Skin epidermis (tissue), 12 donors: ENCODE measurements around the gene ZBTB45.

Experiments used
- H3K27ac ChIP-seq, 21 experiments: fragments of 200-600 bp; sonication (generic) in 11 of 21; one replicate each; pipeline ENCODE4 v1.5.0; 2020; ENCODE audit warnings: mild to moderate bottlenecking in 3 of 21, inconsistent platforms in 2 of 21, moderate library complexity in 2 of 21
- H3K4me3 ChIP-seq, 7 experiments: fragments of 200-600 bp; sonication (generic) in 2 of 7; one replicate each; pipeline ENCODE4 v1.5.0; 2020; ENCODE audit warnings: inconsistent platforms in 2 of 7, mild to moderate bottlenecking in 2 of 7, moderate library complexity in 1 of 7

ZBTB45 gene

GRCh38 chr19:58555920-58556621 lies 36.5 kb upstream of the ZBTB45 start:
- peak overlapping the region in 13 of 21 experiments; percentile 7 to 99 (median 95) for H3K27ac ChIP-seq
- H3K4me3 ChIP-seq, result no peak overlapping the region

- peak overlapping the region in 20 of 21 experiments; percentile 77 to 99 (median 93) for H3K27ac ChIP-seq
- H3K4me3 ChIP-seq, result peak overlapping the region; percentile 48 to 86 (median 66)
These were observed 35.8 kb upstream of the ZBTB45 start for GRCh38 chr19:58555369-58555885.

GRCh38 chr19:58554494-58555368 lies 35.1 kb upstream of the ZBTB45 start, which contains the start of gene CHMP2A:
Gene CHMP2A (minus strand): TSS chr19:58555105. CDS start chr19:58554212, 893 bp downstream.
- Histone ChIP-seq H3K27ac (peak within 1 kb of the TSS; percentile 6 to 99 (median 93)), H3K4me3 (peak within 1 kb of the TSS; percentile 48 to 86 (median 66))

GRCh38 chr19:58553799-58554493 lies 34.3 kb upstream of the ZBTB45 start:
- peak overlapping the region; percentile 48 to 86 (median 66) for H3K4me3 ChIP-seq
- peak overlapping the region; percentile 6 to 99 (median 93) for H3K27ac ChIP-seq

DNA sequence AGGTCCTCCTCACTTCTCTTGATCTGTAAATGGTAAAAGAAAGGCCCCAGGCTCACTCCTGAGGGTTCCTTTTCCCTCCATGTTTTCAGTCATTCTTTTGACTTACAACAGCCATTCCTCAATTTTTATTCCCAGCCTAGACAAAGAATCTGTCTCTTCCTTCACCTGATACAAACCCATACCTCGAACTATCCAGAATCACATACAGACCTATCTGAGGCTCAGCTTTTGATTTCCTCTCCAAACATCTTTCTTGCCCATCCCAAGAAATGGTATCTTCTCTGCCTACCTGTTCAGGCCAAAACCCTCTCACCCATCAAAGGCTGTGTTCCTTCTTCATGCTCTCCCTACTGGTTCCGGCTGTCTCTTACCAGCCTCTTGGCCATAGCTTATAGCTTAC lies 33.0 kb upstream of the ZBTB45 start:
- H3K27ac ChIP-seq, result no peak overlapping the region
- H3K4me3 ChIP-seq, result no peak overlapping the region

DNA sequence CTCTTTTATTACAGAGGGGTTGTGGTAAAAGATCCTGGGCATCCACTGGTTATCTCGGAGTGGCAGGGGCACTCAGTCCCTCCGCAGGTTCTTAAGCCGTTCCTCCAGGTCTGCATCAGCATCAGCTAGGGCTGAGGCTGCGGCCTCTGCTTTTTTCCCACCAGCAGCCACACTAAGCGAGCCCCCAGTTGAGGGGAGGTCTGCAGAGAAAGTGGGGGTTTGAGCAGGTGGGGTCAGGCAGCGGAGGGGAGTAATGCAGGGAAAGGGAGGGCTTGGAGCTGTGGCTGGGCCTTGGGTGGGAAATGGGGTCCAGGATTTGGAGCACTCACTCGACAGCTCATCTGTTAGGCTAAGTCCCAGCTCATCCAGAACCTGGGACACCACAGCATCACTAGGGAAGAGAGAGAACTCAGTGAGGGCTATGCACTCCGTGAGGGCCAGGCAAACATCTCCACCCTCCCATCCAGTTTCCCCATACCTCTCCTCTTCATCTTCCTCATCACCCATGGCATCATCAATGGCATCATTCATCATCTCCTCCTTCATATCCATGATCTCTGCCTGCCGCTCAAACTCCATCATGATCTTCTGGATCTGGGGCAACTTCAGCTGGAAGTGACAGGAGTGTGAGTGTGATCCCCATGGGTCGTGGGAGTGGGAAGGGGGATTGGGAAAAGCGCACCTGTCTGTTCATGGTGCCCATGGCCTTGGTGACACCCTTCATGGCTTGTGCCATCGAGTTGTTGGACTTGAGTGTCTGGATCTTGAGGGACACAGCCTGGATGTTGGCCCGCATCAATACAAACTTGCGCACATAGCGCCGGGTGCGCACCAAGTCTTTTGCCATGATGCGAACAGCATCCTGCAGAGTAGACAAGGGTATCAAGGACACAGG lies 32.2 kb upstream of the ZBTB45 start:
- H3K4me3 ChIP-seq, result no peak overlapping the region

GRCh38 chr19:58551123-58551497 lies 31.5 kb upstream of the ZBTB45 start:
- no peak overlapping the region for H3K4me3 ChIP-seq
- H3K27ac ChIP-seq, result no peak overlapping the region

More for the DNA sequence above, 32.2 kb upstream of the ZBTB45 start:
- H3K27ac ChIP-seq, result no peak overlapping the region

DNA sequence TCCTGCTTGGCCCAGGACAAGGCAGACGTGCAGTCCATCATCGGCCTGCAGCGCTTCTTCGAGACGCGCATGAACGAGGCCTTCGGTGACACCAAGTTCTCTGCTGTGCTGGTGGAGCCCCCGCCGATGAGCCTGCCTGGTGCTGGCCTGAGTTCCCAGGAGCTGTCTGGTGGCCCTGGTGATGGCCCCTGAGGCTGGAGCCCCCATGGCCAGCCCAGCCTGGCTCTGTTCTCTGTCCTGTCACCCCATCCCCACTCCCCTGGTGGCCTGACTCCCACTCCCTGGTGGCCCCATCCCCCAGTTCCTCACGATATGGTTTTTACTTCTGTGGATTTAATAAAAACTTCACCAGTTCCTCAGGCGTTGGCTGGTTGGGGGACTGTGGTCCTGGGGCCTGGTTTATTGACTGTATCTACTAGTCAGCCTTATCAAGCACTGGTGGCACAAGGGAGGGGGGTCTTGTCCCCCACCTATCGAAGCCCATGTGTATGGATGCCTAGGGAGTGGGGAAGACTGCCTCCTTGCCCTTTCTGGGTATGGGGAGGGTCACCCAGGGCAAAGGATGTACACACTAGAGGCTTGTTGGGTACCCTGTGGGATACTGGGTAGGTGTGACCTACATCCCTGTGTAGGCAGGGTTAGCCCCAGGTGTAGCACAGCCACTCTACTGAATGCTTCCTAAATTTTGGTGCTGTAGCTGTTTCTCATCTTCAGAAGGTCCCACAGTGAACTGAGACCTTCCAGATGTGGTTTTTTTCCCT lies 30.9 kb upstream of the ZBTB45 start:
- H3K27ac ChIP-seq, result no peak overlapping the region
- H3K4me3 ChIP-seq, result no peak overlapping the region

- H3K4me3 ChIP-seq, result no peak overlapping the region
- H3K27ac ChIP-seq, result no peak overlapping the region
These were observed 30.2 kb upstream of the ZBTB45 start for GRCh38 chr19:58549664-58550361.

DNA sequence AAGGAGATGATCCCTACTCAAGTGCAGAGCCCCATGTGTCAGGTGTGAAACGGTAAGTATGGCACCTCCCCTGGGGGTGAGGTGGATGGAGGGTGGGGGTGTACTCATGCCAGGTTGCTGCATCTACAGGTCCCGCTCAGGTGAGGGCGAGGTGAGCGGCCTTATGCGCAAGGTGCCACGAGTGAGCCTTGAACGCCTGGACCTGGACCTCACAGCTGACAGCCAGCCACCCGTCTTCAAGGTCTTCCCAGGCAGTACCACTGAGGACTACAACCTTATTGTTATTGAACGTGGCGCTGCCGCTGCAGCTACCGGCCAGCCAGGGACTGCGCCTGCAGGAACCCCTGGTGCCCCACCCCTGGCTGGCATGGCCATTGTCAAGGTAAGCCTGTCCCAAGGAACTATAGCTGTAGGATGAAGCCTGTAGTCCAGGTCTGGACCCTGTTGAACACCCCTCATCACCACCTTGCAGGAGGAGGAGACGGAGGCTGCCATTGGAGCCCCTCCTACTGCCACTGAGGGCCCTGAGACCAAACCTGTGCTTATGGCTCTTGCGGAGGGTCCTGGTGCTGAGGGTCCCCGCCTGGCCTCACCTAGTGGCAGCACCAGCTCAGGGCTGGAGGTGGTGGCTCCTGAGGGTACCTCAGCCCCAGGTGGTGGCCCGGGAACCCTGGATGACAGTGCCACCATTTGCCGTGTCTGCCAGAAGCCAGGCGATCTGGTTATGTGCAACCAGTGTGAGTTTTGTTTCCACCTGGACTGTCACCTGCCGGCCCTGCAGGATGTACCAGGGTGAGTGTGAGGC lies 29.5 kb upstream of the ZBTB45 start:
- Histone ChIP-seq H3K4me3 (no peak overlapping the region), H3K27ac (no peak overlapping the region)

- Histone ChIP-seq H3K4me3 (no peak overlapping the region), H3K27ac (no peak overlapping the region)
These were observed 28.0 kb upstream of the ZBTB45 start for GRCh38 chr19:58547323-58548312.

GRCh38 chr19:58546019-58546530 lies 26.5 kb upstream of the ZBTB45 start:
- H3K4me3 ChIP-seq, result peak overlapping the region; percentile 76 to 96 (median 94)
- H3K27ac ChIP-seq, result peak overlapping the region in 8 of 21 experiments; percentile 6 to 94 (median 81)

GRCh38 chr19:58545286-58546018 lies 25.8 kb upstream of the ZBTB45 start:
- H3K4me3 ChIP-seq, result peak overlapping the region; percentile 76 to 96 (median 94)
- peak overlapping the region in 19 of 21 experiments; percentile 62 to 96 (median 90) for H3K27ac ChIP-seq

GRCh38 chr19:58544591-58545285 lies 25.1 kb upstream of the ZBTB45 start:
- peak overlapping the region; percentile 76 to 96 (median 94) for H3K4me3 ChIP-seq
- peak overlapping the region in 20 of 21 experiments; percentile 76 to 96 (median 90) for H3K27ac ChIP-seq
